Measurements from ENCODE around the gene PDK2.

PDK2 gene

DNA sequence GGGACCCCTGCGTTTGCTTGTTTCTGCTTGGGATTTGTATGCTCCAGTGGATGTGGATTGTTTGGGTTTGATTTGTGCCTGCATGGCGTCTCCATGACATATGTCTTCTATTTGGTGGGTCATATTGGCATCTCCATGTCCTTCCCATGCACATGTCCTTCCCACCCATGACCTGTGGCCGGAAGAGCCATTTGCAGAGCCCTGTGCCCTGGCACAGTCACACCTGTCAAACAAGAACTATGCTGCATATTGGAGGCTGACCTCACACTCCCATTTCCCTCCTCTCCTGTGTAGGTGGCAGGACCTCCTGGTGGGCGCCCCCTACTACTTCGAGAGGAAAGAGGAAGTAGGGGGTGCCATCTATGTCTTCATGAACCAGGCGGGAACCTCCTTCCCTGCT, 23.5 kb upstream of the PDK2 start:
- no peak for DNase-seq (ENCODE audit: low read depth)
- no peak overlapping the region for H3K4me3 ChIP-seq (replicated peaks; ENCODE audit: low read depth, low read length)
- TF ChIP-seq, protein P1, sequence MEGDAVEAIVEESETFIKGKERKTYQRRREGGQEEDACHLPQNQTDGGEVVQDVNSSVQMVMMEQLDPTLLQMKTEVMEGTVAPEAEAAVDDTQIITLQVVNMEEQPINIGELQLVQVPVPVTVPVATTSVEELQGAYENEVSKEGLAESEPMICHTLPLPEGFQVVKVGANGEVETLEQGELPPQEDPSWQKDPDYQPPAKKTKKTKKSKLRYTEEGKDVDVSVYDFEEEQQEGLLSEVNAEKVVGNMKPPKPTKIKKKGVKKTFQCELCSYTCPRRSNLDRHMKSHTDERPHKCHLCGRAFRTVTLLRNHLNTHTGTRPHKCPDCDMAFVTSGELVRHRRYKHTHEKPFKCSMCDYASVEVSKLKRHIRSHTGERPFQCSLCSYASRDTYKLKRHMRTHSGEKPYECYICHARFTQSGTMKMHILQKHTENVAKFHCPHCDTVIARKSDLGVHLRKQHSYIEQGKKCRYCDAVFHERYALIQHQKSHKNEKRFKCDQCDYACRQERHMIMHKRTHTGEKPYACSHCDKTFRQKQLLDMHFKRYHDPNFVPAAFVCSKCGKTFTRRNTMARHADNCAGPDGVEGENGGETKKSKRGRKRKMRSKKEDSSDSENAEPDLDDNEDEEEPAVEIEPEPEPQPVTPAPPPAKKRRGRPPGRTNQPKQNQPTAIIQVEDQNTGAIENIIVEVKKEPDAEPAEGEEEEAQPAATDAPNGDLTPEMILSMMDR (IDR thresholded peaks at IDR 0.05; ENCODE audit: low read length, missing control alignments): no peak

DNA sequence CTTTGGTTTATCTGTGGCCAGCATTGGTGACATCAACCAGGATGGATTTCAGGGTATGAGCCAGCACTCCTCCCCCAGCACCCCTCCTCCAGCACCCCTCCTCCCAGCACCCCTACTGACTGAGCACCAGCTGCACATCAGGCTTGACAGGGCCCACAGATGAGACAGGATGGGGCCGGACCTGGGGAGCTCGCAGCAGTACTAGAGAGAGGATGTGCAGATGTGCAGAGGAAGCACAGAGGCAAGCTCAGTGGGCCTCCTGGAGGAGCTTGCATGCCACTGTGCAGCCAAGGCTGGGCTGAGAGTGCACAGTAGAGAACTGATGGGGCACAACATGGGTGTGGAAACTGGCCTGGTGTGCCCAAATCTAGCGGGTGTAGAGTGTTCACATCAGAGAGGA, 23.0 kb upstream of the PDK2 start:
- TF ChIP-seq, protein P1 (IDR thresholded peaks at IDR 0.05; ENCODE audit: low read length, missing control alignments): no peak
- no peak for DNase-seq (ENCODE audit: low read depth)
- H3K4me3 ChIP-seq (replicated peaks; ENCODE audit: low read depth, low read length): no peak overlapping the region

DNA sequence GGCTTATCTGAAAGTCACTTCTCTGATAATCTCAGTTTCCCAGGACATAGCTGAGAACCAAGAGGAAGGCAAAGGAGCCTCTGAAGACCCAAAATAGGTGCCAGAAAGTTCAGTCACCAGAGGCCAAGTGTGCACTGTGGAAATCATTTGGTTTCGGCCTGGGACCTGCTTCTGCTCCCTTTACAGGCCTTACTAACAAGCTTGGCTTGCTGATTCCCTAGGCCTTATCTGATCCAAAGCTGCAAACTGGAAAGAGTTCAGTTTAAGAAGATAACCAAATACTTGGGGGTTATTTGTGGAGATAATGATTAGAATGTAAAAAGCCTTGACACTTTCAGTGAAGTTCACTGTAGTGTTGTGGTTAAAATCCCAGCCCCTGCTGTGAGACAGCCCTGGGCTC, 22.2 kb upstream of the PDK2 start:
- TF ChIP-seq, protein P1 (IDR thresholded peaks at IDR 0.05; ENCODE audit: low read length, missing control alignments): no peak
- no peak overlapping the region for H3K4me3 ChIP-seq (replicated peaks; ENCODE audit: low read depth, low read length)
- DNase-seq (ENCODE audit: low read depth): no peak

DNA sequence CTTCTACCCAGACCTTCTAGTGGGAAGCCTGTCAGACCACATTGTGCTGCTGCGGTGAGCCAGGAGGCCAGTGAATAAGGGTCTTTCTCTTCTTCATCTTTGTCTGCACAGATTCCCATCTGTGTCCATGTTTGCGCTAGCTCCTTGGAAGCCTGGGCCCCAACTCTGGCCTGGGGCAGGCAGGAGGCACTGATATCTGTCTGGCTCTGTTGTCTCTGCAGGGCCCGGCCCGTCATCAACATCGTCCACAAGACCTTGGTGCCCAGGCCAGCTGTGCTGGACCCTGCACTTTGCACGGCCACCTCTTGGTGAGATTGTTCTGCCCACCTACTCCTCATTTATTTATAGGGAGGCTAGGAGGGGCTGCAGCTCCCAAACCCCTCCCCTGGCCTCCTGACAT, 20.9 kb upstream of the PDK2 start:
- no peak for DNase-seq (ENCODE audit: low read depth)
- no peak overlapping the region for H3K4me3 ChIP-seq (replicated peaks; ENCODE audit: low read depth, low read length)
- TF ChIP-seq, protein P1 (IDR thresholded peaks at IDR 0.05; ENCODE audit: low read length, missing control alignments): no peak

DNA sequence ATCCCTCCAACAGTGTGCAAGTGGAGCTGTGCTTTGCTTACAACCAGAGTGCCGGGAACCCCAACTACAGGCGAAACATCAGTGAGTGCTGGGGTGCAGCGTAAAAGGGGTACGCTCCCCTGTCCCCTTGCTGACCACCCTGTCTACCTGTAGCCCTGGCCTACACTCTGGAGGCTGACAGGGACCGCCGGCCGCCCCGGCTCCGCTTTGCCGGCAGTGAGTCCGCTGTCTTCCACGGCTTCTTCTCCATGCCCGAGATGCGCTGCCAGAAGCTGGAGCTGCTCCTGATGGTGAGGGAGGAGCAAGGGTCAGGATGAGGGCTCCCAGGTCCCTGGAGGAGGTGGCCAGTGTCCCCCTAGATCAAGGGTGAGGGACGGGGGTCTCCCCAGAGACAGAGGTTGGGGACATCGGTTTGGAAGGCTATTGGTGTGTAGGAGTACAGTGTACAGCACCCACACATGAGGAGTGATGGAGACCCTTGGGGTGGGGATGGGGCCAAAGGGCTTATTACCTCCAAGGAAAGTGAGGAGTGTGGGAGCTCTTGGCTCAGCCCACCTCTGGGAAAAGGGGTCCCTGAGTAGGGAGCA, 19.6 kb upstream of the PDK2 start:
- TF ChIP-seq, protein P1 (IDR thresholded peaks at IDR 0.05; ENCODE audit: low read length, missing control alignments): no peak
- no peak overlapping the region for H3K4me3 ChIP-seq (replicated peaks; ENCODE audit: low read depth, low read length)
- DNase-seq (ENCODE audit: low read depth): no peak

DNA sequence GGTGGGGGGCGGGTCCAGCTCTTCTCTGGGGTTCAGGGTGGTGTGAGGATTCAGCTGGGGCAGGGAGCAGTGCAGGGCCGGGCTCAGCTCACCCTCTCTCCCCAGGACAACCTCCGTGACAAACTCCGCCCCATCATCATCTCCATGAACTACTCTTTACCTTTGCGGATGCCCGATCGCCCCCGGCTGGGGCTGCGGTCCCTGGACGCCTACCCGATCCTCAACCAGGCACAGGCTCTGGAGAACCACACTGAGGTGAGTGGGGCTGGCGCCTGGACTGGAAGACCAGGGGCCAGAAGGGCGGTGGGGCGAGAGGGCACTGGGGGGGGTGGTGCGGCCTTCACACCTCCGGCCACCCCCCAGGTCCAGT, 18.9 kb upstream of the PDK2 start:
- no peak overlapping the region for H3K4me3 ChIP-seq (replicated peaks; ENCODE audit: low read depth, low read length)
- TF ChIP-seq, protein P1 (IDR thresholded peaks at IDR 0.05; ENCODE audit: low read length, missing control alignments): no peak
- DNase-seq (ENCODE audit: low read depth): no peak

DNA sequence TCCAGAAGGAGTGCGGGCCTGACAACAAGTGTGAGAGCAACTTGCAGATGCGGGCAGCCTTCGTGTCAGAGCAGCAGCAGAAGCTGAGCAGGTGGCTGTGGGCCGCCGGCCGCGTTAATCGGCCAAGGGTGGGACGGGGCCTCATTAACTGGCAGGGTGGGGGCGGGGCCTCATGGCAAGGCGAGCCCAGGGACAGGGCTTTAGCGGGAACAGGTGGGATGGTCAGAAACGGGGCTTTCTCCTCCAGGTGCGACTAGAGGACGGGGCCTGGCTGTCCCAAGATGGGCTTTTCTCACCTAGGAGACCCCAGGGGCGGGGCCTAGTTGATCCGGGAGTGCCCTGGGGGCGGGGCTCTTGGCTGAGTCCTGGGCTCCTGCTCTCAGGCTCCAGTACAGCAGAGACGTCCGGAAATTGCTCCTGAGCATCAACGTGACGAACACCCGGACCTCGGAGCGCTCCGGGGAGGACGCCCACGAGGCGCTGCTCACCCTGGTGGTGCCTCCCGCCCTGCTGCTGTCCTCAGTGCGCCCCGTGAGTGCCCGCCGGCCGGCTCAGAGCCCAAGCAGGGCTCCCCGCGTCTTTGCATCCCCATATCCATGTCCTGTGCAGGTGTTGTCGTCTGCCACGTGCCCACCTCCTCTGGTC, 18.4 kb upstream of the PDK2 start:
- no peak overlapping the region for H3K4me3 ChIP-seq (replicated peaks; ENCODE audit: low read depth, low read length)

More for the DNA sequence above, 18.4 kb upstream of the PDK2 start:
- DNase-seq (ENCODE audit: low read depth): no peak
- TF ChIP-seq, protein P1 (IDR thresholded peaks at IDR 0.05; ENCODE audit: low read length, missing control alignments): no peak
